Spleen (tissue), 7 donors: Measurements from ENCODE around the gene TMED9.

ENCODE experiments used
- CTCF ChIP-seq, 11 experiments: fragments of 200-600 bp in 7 of 11; fragments of 450-650 bp in 4 of 11; sonication (generic) in 4 of 11; IDR thresholded peaks in 8 of 11; conservative IDR thresholded peaks in 3 of 11; 1 replicate in 7 of 11; 2 replicates in 4 of 11; pipeline versions ENCODE4 v1.4.0 to v1.8.0; 2016 to 2021; ENCODE audit warnings: antibody characterized with exemption in 11 of 11, inconsistent platforms in 4 of 11, mild to moderate bottlenecking in 1 of 11
- POLR2A ChIP-seq, 3 donors: fragments of 450-650 bp; IDR thresholded peaks; one replicate each; pipeline ENCODE4 v1.5.1; 2017; ENCODE audit warnings: antibody characterized with exemption in 3 of 3, mild to moderate bottlenecking in 1 of 3
- donor health status: DM: no; HTN: no; CAD: no; lungs with moderate emphysema.
- donor health status: DM: no; HTN: no; CAD: no.
- donor health status: DM: no; HTN: no; CAD: no.

- TF ChIP-seq POLR2A (IDR thresholded peaks at IDR 0.05) (no peak), CTCF (IDR thresholded peaks at IDR 0.05 in 8 of 11, conservative IDR thresholded peaks at IDR 0.05 in 3 of 11) (no peak)
Observed at GRCh38 chr5:177557796-177558195, 34.2 kb upstream of the TMED9 start.
